NCI-H2171 (cell line): ENCODE data around the gene KRTAP12-3.
"Not testable (repeated sequence)": the region's sequence is repeated elsewhere in the genome, so short reads cannot be mapped to it uniquely, and the experiment has no call there.

Experiments used
- DNase-seq: peaks from one replicate; lab custom pipeline; 2025; lab: John Stamatoyannopoulos, UW

KRTAP12-3 gene

DNA sequence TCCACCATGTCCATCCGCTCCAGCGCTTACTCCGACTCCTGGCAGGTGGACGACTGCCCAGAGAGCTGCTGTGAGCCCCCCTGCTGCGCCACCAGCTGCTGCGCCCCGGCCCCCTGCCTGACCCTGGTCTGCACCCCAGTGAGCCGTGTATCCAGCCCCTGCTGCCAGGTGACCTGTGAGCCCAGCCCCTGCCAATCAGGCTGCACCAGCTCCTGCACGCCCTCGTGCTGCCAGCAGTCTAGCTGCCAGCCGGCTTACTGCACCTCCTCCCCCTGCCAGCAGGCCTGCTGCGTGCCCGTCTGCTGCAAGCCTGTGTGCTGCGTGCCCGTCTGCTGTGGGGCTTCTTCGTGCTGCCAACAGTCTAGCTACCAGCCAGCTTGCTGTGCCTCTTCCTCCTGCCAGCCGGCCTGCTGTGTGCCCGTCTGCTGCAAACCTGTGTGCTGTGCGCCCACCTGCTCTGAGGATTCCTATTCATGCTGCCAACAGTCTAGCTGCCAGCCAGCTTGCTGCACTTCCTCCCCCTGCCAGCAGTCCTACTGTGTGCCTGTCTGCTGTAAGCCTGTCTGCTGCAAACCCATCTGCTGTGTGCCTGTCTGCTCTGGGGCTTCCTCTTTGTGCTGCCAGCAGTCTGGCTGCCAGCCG, 30.4 kb upstream of the KRTAP12-3 start:
- DNase-seq: not testable (repeated sequence)

DNA sequence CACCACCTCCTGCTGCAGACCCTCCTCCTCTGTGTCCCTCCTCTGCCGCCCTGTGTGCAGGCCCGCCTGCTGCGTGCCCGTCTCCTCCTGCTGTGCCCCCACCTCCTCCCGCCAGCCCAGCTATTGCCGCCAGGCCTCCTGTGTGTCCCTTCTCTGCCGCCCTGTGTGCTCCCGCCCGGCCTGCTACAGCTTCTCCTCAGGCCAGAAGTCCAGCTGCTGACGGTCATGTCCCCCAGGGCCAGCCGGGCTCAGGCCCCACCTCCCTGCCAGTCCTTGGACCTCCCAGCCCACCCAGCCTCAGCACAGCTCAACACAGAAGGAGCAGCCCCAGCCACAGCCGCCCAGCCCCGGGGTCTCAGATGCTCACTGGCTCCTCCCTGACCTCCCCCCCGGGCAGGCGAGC, 29.9 kb upstream of the KRTAP12-3 start:
- not testable (repeated sequence) for DNase-seq

DNA sequence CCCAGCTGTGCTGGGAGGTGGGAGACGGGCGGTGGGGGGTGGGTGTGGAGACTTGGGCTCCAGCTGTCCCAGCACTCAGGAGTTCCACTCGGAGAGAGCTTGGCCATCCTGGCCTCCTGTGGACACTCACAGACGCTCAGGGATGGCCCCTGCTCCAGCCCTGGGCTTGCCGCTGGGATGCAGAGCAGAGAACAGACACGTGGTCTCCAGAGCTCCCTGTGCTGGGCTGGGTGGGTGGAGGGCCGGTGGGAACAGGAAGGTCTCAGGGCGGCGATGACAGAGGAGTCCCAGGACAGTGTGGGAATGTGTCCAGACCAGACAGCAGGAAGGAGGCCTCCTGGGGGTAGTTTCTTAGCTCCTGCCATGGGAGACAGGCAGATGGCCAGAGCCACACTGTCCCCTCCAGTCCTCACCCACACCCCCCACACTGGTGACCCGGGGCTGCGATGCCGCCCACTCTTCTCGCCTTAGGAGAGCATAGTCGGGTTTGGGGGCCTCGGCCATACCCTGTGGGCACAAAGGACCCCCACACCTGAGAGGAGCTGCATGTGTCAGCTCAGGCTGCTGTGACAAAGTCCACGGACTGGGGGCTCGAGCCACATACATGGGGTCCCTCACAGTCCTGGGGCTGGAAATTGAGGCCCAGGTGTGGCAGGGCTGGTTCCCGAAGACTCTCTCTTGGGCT, 28.9 kb upstream of the KRTAP12-3 start:
- no peak for DNase-seq

DNA sequence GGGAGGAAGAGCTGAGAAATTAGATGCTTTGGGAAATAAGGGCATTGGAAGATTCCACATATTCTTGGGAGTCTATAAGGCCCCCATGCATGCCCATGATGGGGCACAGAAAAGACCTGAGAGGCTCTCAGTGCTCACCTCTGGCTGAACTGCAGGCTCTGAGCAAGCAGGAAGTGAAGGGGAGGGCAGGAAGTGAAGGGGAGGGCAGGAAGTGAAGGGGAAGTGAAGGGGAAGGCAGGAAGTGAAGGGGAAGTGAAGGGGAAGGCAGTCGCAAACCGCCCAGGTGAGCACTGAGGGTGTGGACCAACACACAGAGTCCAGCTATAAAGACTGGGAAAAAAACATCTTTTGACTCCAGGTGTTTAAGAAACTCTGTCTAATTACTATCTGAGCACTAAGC, 27.3 kb upstream of the KRTAP12-3 start:
- DNase-seq: no peak

DNA sequence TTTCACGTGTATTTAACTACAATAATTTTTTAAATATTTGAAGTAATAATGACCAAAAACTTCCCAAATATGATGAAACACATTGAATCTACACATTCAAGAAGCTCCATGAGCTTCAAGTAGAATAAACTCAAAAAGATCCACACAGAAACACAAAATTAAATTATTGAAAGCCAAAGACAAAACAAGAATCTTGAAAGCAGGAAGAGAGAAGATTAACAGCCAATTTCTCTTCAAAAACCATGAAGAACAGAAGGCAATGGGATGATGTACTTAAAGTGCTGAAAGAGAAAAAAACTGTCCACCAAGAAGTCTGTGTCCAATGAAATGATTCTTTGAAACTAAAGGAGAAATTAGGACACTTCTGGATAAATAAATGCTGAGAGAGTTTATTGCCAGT, 25.7 kb upstream of the KRTAP12-3 start:
- DNase-seq: no peak

DNA sequence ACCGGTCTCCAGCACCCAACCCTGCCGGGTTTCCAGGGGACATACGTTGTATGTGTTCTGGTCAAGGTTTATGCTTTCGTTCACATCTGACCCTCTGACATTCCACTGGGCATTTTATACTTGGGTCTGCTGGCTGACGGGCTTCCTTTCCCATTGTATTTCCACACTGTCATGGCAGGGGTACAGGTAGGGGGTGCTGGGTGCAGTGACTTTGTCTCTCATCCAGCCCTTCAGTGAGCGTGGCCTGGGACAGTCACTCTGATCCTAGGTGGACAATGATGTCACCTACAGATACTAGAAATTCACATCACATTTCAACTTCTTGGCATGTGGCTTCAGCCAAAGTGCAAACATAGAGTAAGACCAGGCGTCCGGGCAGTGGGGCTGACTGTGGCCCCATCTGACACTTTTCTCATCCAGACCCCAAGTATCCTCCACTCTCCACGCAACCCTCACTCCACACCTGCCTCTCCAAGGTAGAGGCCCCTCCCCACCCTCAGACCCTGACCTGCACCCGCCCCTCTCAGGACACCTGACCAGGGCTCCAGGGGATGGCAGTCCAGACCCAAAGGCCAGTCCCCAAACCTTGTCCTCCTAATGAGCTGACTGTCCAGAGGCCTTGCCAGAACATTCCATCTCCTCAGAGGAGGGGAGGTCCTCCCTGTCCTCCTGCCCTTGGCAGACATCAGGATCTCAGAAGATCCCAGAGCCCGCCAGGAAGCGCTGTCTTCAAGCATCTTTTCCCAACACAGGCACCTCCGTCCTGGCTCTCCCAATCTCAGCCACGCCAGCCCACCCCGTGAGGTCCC, 21.3 kb upstream of the KRTAP12-3 start:
- no peak for DNase-seq

DNA sequence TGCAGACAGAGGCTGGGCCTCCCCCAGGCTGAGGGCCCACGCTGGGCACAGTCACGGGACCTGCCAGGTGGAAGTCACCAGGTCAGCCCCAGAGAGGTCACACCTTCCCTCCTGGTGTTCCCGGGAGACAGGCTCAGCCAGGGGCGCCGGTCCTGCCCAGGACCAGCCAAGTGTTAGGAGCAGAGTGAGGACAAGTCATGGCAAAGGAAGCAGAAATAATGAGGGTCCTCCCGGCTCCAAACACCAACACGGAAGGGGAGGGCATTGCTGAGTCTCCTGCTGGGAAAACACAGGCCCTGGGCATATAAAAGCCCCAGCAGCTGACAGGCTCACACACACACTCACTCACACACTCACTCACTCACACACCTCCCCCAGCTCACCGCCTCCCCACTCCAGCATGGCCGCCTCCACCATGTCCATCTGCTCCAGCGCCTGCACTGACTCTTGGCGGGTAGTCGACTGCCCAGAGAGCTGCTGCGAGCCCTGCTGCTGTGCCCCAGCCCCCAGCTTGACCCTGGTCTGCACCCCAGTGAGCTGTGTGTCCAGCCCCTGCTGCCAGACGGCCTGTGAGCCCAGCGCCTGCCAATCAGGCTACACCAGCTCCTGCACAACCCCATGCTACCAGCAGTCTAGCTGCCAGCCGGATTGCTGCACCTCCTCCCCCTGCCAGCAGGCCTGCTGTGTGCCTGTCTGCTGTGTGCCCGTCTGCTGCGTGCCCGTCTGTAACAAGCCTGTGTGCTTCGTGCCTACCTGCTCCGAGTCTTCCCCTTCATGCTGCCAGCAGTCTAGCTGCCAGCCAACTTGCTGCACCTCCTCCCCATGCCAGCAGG, 20.5 kb upstream of the KRTAP12-3 start, which contains the start of gene KRTAP10-10:
KRTAP10-10 (plus strand) TSS at position 339 of the 833 bp plus-strand sequence; CDS start at position 401, 62 bp downstream.
- no peak for DNase-seq

DNA sequence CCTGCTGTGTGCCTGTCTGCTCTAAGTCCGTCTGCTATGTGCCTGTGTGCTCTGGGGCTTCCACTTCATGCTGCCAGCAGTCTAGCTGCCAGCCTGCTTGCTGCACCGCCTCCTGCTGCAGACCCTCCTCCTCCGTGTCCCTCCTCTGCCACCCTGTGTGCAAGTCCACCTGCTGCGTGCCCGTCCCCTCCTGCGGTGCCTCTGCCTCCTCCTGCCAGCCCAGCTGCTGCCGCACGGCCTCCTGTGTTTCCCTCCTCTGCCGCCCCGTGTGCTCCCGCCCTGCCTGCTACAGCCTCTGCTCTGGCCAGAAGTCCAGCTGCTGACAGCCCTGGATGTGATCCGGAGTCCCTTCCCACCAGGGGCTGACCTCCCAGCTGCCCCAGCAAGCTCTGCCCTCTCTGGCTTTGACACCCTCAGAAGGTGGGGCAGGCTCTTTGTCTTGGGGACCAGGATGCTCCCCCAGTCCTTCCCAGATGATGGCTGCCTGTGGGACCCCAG, 19.8 kb upstream of the KRTAP12-3 start:
- DNase-seq: not testable (repeated sequence)

DNA sequence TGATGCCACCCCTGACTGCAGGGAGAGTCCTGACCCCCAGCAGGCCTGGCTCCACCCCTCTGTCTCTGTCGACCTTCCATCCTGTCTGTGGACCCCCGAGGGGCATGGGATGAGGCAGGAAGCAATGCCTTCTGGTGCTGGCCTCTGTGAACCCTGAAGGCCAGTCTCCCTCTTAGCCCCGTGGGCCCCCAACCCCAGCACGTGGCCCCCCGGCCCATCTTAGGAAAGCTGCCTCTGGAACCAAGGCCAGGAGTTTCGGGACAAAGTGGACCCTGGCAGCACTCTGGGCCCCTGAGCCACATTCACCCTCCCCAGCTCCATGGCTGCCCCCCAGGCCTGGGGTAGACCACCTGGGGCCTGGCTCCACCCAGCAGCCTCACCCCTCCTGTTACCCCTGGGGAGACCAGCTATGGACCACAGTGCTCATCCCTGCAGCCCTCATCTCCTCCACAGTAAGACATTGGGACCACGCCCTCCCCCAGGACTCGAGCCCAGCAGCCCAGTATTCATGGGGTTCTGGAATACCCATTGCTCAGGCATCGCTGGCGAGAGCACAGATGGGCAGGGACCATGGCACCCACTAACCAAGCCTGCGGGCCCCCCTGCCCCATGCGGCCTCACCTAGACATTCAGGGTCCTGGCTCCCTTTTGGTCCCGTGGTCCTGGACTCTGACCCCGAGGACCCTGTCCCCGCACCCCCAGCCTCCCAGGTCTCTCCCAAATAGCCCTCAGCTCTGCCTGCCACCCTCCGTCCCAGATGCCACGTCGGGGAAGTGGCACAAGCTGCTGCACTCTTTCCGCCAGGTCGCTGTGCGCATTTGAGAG, 19.0 kb upstream of the KRTAP12-3 start:
- not testable (repeated sequence) for DNase-seq

DNA sequence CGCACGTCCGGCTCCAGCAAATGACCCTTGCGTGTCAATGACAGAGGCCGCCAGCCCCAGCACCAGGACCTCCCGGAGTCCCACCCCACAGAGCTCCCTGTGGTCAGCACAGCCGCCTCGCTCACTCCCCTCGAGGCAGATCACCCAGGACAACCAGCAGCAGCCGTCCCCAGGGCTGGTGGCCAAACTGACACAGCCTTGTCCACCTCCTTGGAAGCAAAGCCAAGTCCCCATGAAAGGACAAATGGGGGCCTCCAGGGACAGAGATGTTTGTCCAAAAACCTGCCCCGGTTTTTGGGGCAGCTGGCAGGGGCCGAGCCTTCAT, 18.4 kb upstream of the KRTAP12-3 start:
- DNase-seq: no peak

DNA sequence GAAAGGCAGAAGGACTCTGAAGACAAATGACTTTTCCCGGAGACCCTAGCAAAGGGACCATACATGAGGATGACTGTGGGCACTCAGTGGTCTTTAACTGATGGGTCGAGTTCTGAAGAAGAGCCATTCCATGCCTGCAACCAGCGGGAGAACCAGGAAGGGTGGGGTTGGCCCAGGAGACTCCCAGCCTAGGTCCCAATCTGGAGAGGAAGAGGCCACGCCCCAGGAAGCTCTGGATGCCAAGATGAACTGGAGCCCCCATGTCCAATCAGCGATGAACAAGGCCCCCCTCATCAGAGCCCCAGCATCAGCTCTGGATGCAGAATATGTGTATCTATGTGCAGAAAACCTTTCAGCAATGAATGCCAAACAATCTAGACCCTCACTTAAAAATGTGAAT, 17.0 kb upstream of the KRTAP12-3 start:
- DNase-seq: no peak

DNA sequence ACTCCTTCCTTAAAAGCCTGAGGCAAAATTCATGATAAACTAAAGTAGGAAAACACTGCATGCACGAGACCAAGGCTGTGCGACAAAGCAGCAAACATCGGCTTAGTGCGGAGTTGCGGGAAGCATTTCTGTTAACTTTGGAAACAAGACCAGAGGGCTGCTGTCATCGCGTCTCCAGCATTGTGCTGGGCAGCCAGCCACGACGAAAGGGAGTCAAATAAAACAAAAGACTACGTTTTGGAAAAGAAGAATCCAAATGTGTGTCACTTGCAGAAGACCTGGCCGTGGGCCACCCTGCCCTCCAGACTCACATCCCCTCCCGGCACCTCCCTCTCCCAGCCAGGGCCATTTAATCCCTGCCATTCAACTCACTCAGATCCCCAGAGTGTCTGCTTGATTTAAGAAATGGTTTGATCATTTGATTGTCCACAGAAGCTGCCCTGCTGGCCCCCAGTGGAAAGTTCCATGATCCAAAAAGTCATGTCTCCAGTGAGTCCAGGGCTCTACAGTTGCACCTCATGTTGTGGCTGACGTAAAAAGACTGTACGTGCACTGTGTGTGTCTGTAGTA, 13.9 kb upstream of the KRTAP12-3 start:
- DNase-seq: no peak

DNA sequence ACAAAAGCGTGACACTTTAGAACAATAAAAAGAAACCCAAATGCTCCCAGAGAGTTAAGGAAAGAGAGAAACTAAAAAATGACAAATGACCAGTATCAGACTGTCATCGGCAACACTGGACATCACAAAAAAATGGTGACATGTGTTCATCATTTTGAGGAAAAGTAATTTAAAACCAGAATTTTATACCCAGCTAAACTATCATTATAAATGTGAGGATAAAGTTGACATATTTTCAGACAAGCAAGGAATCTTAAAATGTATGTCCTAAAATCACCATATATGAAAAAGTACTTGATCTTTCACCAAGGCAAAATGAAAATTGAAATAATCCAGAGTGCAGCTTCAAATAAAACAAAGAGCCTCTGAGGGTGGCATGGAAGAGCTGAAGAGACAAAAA, 12.9 kb upstream of the KRTAP12-3 start:
- no peak for DNase-seq

DNA sequence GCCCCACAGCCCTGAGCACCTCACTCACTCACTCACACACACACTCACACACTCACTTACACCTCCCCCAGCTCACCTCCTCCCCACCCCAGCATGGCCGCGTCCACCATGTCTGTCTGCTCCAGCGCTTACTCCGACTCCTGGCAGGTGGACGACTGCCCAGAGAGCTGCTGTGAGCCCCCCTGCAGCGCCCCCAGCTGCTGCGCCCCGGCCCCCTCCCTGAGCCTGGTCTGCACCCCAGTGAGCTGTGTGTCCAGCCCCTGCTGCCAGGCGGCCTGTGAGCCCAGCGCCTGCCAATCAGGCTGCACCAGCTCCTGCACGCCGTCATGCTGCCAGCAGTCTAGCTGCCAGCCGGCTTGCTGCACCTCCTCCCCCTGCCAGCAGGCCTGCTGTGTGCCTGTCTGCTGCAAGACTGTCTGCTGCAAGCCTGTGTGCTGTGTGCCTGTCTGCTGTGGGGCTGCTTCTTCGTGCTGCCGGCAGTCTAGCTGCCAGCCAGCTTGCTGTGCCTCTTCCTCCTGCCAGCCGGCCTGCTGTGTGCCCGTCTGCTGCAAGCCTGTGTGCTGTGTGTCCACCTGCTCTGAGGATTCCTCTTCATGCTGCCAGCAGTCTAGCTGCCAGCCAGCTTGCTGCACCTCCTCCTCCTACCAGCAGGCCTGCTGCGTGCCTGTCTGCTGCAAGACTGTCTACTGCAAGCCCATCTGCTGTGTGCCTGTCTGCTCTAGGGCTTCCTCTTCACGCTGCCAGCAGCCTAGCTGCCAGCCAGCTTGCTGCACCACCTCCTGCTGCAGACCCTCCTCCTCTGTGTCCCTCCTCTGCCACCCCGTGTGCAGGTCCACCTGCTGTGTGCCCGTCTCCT, 11.1 kb upstream of the KRTAP12-3 start, which contains the start of gene KRTAP10-11:
KRTAP10-11 (plus strand) TSS at position 49 of the 856 bp plus-strand sequence; CDS start at position 94, 45 bp downstream.
- DNase-seq: not testable (repeated sequence)

DNA sequence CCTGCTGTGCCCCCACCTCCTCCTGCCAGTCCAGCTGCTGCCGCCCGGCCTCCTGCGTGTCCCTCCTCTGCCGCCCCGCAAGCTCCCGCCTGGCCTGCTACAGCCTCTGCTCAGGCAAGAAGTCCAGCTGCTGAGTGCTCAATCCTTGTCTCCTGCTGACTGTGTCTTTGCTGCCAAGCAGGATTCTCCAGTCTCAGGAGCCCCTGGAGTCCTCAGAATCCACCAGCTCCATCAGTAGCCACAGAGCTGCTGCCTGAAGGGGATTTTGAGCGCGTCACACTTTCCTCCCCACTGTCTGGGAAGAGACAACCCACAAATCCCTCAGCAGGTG, 10.5 kb upstream of the KRTAP12-3 start:
- no peak for DNase-seq

DNA sequence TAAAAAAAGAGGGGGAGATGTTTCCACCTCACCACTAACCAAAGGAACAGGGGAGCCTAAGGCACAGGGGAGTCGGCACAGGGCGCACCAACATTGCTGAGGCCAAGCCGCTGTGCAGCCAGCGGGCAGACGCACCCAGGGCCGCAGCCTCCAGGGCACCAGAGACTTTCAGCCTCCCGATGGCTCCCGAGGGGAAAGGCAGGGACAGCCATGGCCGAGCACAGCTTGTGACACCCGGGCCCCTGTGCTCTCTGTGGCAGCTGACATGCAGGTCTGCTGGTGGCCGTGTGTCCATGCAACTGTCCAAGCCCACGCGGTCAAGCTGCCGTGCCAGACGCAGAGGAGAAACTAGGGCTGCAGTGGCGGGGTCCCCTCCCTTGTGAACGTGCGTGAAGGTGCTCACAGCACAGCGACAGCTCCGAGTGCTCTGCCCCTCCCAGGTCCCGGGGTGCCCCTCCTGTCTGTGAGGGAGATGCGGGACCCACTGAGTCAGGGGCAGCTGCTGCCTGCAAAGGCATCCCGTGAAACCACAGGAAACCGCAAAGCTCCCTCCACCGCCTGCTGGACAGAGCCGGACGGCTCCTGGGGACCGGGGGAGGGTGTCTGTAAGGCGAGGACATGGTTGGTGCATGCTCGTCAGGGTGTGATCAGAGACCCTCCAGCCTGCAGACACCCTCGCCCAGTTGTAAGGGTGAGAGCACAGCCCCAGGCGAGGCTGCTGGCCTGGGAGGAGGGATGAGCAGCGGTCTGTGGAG, 9.0 kb upstream of the KRTAP12-3 start:
- no peak for DNase-seq

DNA sequence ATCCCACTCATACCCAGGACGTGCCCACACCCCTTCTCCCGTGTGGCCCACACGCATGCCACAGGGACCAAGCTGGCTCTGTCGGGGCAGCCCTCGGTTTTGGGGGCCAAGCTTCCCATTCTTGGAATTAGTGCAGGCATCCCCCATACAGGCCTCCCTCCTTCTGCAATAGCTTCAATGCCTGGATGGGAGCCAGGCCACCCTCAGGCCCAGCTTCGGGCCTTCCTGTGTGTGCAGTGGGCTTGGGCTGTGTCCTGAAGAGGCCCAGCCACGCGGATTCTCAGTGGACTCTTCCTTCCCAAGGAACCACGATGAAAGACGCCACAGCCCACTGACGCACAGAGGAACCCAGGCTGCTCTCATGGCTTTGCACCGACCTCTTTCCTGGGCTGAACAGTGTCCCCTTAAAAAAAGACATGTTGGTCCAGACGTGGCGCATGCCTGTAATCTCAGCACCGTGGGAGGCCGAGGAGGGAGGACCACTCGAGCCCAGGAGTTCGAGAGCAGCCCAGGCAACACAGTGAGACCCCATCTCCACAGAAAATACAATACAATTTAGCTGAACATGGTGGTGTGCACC, 8.1 kb upstream of the KRTAP12-3 start:
- no peak for DNase-seq

DNA sequence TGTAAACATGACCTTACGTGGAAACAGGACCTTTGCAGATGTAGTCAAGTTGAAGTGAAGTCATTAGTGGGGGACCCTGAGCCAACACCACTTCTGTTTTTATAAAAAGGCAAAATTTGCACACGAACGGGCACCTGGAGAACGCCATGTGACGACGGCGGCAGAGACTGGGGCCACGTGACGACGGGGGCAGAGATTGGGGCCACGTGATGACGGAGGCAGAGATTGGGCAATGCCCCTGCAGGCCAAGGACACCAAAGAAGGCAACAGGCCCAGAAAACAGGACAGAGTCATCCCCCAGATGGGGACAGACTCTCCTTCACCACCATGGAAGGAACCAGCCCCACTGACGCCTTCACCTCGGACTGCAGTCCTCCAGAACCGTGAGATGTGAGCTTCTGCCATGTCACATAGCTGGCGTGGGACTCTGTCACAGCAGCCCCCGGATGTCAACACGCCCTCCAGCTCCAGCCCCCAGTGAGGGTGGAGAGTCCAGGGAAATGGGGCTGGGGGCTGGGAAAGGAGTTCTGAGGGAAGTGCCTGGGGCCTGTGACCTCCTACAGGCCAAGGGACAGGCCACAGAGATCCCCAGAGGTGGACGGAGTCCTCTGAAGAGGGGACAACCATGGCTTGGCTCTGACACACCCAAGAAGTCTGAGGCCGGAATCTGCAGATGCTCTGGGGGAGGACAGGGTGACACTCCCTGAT, 7.3 kb upstream of the KRTAP12-3 start:
- no peak for DNase-seq
